NCI-H2171 (cell line): ENCODE measurements around the gene MACROD2.

Experiments used
- DNase-seq: peaks from one replicate; lab custom pipeline; 2025; lab: John Stamatoyannopoulos, UW

The MACROD2 gene

GRCh38 chr20:14759979-14760378 is 764.7 kb downstream of the MACROD2 start:
- peak; percentile 40 for DNase-seq

GRCh38 chr20:14761903-14762302 is 766.6 kb downstream of the MACROD2 start:
- no peak for DNase-seq

GRCh38 chr20:14764511-14765369 is 769.4 kb downstream of the MACROD2 start:
- no peak for DNase-seq

- DNase-seq, result no peak
Measured at GRCh38 chr20:14765370-14765701, 770.0 kb downstream of the MACROD2 start.

- DNase-seq, result no peak
Measured at GRCh38 chr20:14773486-14773885, 778.2 kb downstream of the MACROD2 start.

GRCh38 chr20:14775778-14776177 is 780.5 kb downstream of the MACROD2 start:
- DNase-seq, result peak; percentile 95

GRCh38 chr20:14777591-14777990 is 782.3 kb downstream of the MACROD2 start:
- no peak for DNase-seq

GRCh38 chr20:14778096-14778495 is 782.8 kb downstream of the MACROD2 start:
- no peak for DNase-seq

GRCh38 chr20:14778875-14779274 is 783.6 kb downstream of the MACROD2 start:
- no peak for DNase-seq

GRCh38 chr20:14780508-14780907 is 785.2 kb downstream of the MACROD2 start:
- DNase-seq, result no peak

- DNase-seq, result no peak
Measured at GRCh38 chr20:14782731-14783130, 787.4 kb downstream of the MACROD2 start.

GRCh38 chr20:14783766-14784165 is 788.5 kb downstream of the MACROD2 start:
- DNase-seq, result no peak

- DNase-seq, result no peak
Measured at GRCh38 chr20:14785065-14785743, 789.9 kb downstream of the MACROD2 start.

- DNase-seq, result no peak
Measured at GRCh38 chr20:14790190-14790589, 794.9 kb downstream of the MACROD2 start.

GRCh38 chr20:14790771-14791620 is 795.7 kb downstream of the MACROD2 start:
- DNase-seq, result no peak

GRCh38 chr20:14792915-14793314 is 797.6 kb downstream of the MACROD2 start:
- DNase-seq, result no peak

GRCh38 chr20:14799545-14800216 is 804.4 kb downstream of the MACROD2 start:
- no peak for DNase-seq

- DNase-seq, result no peak
Measured at GRCh38 chr20:14800707-14801425, 805.5 kb downstream of the MACROD2 start.

GRCh38 chr20:14801591-14802325 is 806.4 kb downstream of the MACROD2 start:
- DNase-seq, result no peak

GRCh38 chr20:14807224-14807623 is 811.9 kb downstream of the MACROD2 start:
- no peak for DNase-seq

GRCh38 chr20:14815340-14815739 is 820.0 kb downstream of the MACROD2 start:
- no peak for DNase-seq
